ENCODE measurements around the gene TEX12.
"Not testable (repeated sequence)": the region's sequence is repeated elsewhere in the genome, so short reads cannot be mapped to it uniquely, and the experiment has no call there.

Gene TEX12, protein sequence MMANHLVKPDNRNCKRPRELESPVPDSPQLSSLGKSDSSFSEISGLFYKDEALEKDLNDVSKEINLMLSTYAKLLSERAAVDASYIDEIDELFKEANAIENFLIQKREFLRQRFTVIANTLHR

DNA sequence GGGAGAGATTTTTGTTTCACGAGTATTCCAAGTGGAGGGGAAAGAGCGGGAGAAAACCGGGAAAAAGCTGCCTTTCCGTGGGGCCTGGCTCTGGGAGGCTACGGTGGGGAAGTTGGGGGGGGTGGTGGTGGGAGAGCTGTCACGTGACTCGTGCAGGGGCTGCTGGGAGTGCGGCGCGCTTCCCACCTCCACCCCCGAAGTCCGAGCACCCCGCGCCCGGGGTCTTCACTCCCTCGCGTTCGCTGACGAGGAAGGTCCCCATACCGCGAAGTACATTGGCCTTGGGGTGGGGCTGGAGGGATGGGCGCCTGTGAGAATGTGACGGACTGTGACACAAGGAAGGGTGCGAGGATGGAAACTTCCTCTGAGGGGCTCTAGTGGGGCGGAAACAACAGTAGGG lies at the start of gene TEX12:
TSS of gene TEX12 (plus strand) at position 228 of the 400 bp plus-strand sequence. CDS start 1,897 bp downstream, outside the sequence.
- no peak for DNase-seq

DNA sequence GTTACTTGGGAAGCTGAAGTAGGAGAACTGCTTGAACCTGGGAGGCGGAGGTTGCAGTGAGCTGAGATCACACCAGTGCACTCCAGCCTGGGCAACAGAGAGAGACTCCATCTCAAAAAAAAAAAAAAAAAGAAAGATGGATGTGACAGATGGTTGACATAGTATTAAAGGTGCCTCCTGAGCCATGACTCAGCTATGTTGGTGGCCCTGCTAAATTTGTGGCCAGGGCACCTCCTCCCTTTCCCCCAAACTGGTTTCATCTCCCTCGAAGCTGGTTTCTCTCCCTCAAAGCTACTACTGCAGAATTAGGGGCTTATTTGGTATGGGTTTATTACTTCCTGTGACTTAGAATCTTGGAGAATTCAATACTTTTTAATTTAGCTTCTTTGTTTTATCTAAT lies 49.0 kb upstream of the TEX12 start:
- DNase-seq: no peak

DNA sequence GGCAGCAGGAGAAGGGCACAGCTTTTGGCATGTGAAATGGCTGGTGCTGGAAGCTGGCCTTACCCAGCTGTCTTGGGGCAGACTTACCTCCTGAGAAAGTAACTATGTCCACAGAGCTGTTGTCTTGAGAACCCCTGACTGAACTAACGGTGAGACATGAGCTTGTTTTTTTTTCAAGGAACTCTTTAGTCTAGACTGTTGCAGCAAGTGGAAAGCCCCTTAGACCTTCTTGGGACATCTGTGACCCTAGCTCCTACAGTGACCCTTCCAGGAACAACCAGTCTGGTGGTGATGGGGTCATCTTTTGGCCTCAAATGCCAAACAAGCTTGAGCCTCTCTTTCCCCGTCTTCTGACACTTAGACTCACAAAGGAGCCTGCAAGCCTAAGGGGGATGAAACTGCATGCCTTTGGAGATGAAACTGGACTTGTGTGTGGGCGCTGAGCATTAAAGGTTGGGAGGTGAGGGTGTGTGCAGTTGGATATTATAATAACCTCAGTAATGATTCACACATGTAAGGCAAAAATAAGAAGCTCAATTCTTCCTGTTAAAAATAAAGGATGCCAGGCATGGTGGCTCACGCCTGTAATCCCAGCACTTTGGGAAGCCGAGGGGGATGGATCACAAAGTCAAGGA lies 45.1 kb upstream of the TEX12 start:
- DNase-seq: no peak

DNA sequence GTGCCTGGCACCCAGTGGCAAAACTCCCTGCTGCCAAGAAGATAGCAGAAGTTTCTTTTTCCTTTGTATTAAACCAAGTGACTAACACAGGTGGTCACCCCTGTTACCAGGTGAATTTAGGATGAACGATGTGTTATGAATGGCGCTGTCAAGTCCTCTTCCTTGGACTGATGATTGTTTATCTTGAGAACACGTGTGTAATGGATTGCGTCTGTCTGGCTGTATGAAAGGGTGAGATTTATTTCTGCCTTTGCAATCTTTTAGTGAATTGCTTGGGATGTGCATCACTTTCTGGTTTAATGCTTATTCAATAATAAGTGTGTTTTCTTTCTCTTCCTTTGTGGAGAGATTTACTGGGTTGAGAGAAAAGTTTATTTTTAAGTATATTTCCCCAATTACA lies 44.0 kb upstream of the TEX12 start:
- DNase-seq: no peak

DNA sequence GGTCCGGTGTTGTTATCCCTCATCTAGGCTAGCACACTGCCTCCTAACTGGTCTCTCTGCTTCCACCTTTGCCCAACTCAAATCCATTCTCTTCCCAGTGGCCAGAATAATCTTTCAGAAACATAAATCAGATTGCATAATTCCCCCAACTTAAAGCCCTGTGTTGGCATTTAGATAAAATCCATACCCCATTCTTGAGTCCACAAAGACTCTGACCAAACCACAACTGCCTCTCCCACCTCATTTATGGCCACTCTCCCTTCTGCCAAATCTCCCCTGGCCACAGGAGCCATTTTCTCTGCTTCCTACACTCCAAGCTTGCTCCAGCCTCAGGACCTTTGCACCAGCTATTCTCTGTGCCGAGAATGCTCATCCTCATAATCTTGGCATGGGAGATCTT lies 40.1 kb upstream of the TEX12 start:
- DNase-seq: no peak

DNA sequence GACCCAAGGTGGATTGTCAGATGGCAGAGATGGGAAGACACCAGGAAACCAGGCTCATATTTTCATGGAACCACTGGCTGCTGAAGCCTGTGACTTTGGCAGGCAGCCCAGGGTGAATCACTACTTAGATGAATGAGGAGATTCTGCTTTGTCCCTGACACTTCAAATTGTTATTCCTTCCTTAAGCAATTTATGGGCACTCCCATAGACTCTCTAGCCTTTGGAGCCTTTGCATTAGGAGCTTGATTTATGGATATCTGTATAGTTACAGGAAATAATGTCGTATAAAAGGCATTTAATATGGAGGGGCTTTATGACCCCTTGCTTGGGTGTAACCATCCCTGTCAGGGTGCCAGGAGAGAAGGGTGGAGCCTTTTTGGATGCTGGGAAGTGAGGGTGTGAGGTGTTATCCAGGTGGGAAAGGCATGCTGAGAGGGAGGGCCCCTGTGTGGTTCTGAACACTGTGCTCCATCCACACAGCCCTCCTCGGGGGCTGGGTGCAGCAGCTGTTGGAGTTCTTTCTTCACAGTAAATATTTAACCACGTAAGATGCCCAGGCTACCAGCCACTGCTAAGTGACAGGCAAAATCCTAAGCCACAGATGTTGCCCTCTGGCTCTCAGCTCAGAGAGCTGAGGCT lies 38.6 kb upstream of the TEX12 start:
- no peak for DNase-seq

DNA sequence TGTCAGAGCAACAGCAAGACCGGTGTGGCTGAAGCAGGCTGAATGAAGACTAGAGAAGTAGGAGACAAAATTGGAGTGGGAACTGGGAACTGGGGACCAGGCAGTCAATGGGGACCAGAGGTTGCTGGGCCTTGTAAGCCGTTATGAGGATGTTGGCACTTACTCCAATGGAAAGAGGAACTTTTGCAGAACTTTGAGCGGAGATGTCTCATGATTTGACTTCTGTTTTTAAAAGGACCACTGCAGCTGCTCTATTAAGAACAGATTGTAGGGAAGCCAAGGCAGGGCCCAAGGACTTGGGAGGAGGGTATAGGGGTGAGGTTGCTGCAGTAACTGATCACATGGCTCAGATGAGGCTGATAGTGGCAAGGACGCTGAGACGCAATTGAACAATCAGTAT lies 37.5 kb upstream of the TEX12 start:
- no peak for DNase-seq

DNA sequence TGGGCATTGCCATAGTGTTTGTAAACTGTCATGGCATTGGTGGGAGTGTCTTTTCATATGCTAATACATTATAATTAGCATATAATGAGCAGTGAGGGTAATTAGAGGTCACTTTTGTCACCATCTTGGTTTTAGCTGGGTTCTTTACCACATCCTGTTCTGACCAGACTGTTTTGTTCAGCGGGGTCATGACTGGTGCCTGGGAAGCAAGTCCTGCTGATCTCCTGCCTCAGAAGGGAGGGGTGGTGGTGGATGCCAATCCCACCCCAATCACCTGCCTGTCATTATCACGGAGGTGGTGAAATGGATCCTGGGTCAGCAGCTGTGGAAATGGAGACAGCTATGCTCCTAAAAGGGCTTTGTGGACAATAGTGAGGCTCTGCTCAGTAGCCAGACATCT lies 34.4 kb upstream of the TEX12 start:
- DNase-seq: no peak

DNA sequence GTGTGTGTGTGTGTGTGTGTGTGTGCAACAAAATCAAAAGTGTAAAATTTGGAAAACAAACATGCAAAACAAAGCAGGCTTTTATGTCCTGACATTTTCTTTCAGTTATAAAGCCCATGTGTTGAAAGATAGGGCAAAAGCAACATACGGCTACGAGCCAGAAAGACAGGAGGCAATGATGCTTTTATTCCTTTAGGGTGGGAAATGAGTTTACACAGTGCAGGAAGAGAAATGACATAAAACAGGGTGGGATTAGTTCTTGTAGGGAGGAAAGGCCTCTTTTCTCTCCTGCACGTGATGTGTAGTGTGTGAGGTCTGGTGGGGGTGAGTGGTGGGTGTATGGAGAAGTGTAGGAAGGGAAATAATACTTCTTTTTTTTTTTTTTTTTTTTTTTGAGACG lies 32.7 kb upstream of the TEX12 start:
- DNase-seq: no peak

DNA sequence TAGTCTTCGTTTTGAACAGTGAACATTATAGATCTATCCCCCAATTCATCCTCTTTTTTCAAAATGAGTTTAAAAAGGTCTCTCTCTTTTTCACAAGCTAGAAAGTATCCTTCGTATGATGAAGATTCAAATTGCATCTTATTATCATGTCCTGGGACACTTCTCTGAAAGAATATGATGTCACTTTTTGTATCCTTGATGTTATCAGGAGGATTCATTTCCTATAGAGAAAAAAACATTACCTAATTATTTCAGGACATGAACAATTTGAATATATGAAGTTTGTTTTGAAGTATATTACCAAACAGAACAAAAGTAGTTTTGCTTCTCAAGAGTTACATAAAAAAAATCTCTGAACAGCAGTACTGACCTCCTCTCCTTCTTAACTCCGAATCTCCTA lies 23.6 kb upstream of the TEX12 start:
- no peak for DNase-seq

DNA sequence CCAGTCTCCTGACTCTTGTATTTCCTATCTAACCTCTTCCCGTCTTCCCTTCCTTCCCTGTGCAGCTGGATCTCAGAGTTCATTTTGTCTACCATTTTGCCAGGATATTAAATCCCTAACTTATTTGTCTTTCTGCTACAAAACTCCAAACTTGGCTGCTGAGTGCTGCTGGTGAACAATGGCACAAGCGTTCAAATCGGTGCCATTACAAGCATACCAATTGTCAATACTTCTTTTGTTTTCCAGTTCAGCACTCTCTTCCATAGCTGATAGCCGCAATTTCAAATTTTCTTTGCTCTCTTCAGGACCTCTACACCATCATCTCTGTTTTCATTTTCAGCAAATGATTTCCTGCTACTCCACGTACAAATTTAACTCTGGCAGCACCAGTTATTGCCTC lies 16.7 kb upstream of the TEX12 start:
- no peak for DNase-seq

DNA sequence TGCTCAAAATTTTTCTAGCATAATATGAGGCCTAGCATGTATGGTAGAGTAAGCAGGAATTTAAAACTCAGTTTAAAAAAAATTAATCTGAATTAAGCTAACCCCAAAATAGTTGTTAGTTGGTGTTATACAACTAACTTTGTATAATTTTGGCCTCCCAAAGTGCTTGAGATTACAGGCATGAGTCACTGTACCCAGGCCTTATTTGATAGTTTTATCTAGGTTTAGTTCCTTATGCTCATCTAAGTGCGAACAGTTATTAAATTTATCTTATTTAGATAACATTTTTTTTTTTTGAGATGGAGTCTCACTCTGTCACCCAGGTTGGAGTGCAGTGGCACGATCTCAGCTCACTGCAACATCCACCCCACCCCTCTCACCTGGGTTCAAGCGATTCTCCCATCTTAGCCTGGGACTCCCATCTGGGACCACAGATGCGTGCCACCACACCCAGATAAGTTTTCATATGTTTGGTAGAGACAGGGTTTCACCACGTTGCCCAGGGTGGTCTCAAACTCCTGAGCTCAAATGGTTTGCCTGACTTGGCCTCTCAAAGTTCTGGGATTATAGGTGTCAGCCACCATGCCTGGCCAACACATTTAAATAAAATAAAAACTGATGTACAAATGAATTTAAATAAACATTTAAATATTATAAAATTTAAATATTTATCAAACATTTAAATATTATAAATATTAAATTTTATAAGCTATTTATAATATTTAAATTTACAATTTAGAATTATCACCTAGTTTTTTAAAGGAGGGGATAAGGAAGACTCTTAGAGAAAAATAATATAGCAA lies 10.8 kb upstream of the TEX12 start:
- no peak for DNase-seq

DNA sequence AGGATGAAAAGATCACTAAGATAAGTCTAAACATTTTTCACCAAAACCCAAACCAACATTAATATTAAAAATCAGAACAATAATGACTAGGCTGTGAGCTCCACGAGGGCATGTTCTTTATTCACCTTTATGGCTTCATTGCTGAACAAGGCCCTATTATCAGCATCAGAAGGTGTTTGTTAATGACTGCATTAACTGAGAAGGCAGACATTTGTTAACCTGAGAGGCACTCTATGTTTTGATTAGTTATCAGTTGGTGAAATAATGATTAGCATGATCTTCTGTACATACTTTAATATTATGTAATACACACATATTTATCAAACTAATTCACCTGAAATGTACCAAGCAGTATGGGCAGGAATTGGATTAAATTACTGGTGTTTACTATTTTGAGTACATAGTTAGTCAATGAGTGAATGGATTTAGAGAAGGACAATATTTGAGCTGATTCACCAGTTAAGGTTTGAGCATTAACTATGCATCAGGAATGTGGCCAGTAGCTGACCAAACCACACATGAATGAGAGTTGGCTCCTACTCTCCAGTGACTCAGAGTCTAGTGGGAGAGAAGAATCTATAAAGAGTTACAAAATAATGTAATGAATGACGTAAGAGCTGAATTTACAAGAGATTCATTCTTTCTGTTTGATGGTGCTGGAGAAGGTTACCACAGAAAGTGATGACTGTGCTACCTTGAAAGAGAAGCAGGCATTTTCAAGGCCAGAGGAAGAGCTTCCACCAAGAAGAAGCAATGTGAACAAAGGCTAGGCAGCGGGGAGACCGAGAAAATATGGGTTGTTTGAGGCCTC lies 10.0 kb upstream of the TEX12 start:
- DNase-seq: no peak

DNA sequence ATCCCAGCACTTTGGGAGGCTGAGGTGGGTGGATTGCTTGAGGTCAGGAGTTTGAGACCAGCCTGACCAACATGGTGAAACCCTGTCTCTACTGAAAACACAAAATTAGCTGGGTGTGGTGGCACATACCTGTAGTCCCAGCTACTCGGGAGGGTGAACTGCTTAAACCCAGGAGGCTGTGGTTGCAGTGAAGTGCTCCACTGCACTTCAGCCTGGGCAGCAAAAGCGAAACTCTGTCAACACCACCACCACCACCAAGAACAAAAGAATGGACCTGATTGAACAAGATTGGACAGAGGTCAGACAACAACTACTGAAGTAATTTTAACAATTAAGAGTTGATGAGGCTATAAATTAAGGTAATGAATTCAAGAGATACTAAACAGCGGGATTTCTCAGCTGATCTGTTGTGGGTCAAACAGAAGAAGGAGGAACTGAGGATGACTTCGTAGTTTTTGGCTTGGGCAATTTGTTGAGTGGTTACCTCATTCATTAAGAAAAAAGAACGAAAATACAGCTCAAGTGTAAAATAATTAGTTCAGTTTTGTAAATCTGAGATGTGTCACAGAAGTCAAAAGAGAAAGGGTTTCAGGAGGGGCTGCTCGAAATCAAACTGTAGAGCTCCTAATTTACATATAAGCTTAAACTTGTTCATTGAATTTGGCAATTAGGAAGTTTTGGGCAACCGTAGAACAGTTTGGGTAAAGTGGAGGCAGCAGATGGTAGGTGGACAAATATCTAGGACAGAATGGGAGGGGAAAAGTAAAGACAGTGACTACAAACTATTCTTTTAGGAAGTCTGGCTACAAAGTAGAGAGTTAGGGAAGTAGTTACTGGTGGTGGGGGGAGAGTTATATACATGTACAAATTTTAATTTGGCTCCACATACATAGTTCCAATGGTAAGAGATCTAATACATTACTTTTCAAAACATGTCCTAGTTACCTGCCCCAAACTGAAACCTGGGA lies 7.8 kb upstream of the TEX12 start:
- no peak for DNase-seq

DNA sequence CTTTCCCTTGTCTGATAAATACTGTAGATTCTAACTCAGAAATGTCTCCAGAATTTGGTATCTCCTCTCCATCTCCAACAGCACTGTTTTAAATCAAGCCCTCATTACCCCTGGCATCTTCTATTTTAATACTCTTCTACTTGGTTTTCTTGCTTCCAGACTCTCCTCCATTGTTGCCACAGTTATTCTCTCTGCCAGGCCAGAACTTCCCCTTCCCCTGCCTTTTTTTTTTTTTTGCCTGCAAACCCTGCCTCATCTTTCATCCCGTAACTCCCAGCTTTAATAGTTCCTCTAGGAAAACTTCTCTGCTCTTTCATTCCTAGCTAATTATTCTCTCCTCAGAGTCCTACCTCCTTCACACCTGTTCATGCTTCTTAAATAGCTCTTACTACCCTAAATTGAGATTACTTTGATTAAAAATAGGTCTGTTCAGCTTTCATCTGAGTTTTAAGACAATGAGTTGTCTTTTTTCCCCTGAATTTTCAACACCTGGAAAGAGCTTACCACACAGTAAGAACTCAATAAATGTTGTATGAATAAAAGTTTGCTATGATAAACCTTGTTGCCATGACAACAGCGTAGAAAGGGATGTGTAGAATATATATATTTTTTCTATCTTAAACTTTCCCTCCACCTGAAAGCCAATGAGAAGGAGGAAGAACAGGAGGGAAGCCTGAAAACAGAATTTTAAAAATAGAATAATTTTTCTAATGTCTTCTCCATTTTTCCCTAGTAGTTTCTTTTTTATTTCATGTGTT lies 6.9 kb upstream of the TEX12 start:
- no peak for DNase-seq

DNA sequence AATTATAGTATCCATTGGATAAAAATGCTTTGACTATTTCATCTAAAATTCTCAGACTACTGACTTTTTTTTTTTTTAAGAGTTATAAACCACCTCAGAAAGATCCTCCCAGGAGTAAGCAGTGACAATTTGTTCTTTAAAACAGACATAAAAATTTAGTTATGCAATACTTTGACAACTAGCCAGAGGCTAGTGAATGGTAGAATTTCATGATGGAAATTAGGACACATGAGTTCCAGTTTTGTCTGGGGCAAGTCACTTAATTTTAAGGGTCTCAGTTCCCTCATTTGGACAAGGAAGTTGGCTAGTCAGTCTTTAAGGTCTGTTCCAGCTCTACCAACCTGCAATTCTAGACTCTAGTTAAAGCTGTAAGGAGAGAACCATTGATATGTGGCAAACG lies 6.2 kb upstream of the TEX12 start:
- no peak for DNase-seq

DNA sequence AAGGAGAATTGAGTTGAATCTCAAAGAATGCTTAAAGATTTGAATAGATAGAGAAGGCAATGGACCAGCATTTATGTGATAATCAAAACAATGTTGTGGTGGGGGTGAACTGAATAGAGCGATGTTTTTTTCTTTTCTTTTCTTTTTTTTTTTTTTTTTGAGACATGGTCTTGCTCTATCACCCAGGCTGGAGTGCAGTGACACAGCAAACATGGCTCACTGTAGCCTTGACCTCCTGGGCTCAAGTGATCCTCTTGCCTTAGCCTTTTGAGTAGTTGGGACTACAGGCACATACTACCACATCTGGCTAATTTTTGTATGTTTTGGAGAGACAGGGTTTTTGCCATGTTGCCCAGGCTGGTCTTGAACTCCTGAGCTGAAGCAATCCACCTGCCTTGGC lies 5.0 kb upstream of the TEX12 start:
- not testable (repeated sequence) for DNase-seq

DNA sequence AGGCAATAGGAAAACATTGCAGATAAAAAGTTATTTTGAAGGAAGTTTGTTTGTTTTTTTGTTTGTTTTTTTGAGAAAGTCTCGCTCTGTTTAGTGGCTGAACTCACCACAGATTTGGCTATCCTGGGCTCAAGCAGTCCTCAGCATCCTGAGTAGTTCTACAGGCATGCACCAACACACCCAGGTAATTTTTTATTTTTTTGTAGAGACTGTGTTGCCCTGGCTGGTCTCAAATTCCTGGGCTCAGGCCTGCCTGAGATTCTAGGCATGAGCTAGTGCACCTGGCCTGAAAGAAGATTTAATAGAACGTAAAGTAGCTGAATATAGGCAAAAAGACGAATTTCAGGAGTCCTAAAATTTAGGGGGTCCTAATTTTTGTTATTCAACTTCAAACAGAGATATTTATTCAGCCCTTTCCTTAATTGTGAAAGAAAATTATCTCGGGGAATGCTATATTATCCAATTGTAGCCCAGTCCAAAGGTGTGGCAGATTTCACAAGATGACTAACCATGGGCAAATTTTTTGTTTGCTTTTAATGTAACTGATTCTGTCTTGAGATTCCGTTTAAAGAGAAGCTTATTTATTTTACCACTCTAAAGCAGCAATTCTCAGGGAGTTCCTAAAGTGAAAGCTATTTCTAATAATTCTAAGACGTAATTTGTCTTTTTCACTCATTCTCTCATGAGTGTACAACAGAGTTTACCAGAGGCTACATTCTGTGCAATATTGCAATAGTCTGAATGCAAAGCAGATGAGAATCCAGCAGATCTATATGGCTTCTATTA lies 4.2 kb upstream of the TEX12 start:
- no peak for DNase-seq

DNA sequence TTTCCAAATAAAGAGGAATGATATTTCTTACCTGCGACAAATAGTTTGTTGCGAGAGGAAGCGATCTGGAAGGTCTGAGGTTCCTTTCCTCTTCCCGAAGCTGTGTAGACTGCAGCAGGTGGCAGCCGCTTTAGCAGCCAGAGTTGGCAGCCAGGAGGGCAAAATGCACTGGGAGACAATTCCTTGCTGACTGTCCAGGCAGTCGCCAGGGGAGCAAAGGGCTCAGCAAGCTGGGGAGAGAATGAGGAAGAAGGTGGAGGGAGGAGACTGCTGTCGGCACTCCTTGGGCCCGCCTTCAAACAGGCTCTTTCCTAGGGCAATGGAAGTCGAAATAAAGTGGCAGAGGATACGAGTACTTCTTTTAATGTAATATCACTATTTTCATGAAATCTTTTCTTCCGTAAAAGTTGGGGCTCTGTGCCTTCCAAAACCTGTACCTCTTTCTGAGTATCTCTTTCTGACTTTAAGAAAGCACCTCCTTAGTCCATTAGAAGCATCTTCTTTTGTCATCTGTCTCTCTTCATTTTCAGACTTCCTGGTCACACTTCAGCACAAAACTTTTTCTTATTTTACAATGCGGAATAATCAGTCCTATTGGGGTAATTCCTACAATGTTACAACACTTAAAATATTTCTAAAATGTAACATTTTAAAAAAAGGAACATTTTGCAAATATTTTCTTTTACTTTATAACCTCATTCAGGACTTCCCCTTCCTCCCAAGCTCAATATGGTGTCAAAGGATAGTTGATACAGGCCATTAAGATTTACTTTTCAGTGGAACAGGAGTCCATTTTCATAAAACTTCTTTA lies 3.1 kb upstream of the TEX12 start, which contains the start of gene IL18:
TSS of gene IL18 (minus strand) at position 220 of the 811 bp plus-strand sequence. CDS start 9,041 bp downstream, outside the sequence.
- no peak for DNase-seq

Measured in CD4-positive, alpha-beta T cell treated with Interleukin-17A for 1 hour (primary cell).